LHCN-M2 (cell line): ENCODE results near the gene TBCK. TPM values are rescaled to one million over a fixed set of nuclear protein-coding genes. Genes with fewer than 3 reads are reported as not detected.
"Not testable (repeated sequence)": the region's sequence is repeated elsewhere in the genome, so short reads cannot be mapped to it uniquely, and the experiment has no call there.

Experiments
- DNase-seq: peaks from one replicate; pipeline ENCODE4 v3.0.0-alpha.2; 2012; ENCODE audit warnings: low read depth
- total RNA-seq: library from RNA; depleted of rRNA; stranded (reverse); fragments of >200 nt; gene quantifications from 2 replicates; pipeline ENCODE4 v1.2.3, GENCODE V29; 2014

Gene TBCK
- total RNA-seq, 1 experiment from 2014 or later, result 35.6 TPM

DNA sequence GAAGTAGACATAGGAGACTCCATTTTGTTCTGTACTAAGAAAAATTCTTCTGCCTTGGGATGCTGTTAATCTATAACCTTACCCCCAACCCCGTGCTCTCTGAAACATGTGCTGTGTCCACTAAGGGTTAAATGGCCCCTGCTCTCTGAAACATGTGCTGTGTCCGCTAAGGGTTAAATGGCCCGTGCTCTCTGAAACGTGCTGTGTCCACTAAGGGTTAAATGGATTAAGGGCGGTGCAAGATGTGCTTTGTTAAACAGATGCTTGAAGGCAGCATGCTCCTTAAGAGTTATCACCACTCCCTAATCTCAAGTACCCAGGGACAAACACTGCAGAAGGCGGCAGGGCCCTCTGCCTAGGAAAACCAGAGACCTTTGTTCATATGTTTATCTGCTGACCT, 5.8 kb upstream of the TBCK start:
- not testable (repeated sequence) for DNase-seq

DNA sequence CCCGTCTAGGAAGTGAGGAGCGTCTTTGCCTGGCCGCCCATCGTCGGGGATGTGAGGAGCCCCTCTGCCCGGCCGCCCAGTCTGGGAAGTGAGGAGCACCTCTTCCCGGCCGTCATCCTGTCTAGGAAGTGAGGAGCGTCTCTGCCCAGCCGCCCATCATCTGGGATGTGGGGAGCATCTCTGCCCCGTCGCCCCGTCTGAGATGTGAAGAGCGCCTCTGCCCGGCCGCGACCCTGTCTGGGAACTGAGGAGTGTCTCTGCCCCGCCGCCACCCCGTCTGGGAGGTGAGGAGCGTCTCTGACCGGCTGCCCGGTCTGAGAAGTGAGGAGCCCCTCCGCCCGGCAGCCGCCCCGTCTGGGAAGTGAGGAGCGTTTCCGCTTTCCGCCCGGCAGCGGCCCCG, 5.2 kb upstream of the TBCK start:
- not testable (repeated sequence) for DNase-seq

GRCh38 chr4:106320235-106320634, 4.2 kb upstream of the TBCK start:
- DNase-seq, result no peak

DNA sequence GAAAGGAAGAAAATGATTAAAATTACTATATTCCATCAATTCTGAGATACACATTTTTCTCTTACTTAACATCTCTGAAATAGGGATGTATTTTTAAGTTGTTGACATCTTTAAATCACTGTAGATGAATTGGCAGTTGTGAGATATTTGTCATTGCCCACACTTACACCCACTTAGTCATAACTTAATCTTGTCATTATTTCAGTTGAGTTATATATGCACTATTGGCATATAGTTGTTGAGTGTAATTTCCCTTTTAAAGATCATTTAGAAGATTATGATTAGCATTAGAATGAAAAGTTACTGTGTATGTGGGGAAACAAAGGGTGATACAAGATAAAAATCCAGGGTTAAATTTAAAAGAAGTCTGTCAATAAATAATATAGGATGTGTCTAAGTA, 2.5 kb upstream of the TBCK start:
- no peak for DNase-seq

GRCh38 chr4:106317815-106318214, 1.8 kb upstream of the TBCK start:
- no peak for DNase-seq

DNA sequence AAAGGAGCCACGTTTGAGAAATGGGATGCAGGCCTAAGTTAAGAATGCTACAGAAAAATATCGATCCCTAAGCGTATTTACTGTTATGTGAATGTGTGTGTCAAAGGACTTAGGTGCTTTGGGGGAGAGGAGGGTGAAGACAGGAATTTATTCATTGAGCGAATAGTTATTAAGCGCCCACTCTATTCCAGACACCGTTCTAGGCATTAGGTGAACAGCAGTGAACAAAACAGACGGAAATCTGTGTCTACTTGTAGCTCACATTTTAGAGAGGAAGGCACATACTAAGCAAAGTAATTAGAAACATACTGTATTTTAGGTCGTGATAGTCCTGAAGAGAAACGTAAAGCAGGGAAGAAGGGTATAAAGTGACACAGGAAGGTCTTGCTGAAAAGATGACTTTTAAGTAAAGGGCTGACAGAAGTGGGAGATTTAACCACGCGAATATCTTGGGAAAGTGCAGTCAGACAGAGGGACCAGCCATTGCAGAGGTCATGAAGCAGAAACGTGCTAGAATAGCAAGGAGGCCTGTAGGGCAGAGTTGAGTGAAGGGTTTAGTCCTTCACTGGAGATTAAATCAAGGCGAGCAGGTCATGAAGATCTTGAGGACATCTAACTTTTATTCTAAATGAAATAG, 882 bp upstream of the TBCK start:
- DNase-seq, result peak; percentile 7

GRCh38 chr4:106315476-106315967, 487 bp downstream of the TBCK start:
- DNase-seq, result peak; percentile 31

- no peak for DNase-seq
Observed at GRCh38 chr4:106314960-106315359, 1.0 kb downstream of the TBCK start.

DNA sequence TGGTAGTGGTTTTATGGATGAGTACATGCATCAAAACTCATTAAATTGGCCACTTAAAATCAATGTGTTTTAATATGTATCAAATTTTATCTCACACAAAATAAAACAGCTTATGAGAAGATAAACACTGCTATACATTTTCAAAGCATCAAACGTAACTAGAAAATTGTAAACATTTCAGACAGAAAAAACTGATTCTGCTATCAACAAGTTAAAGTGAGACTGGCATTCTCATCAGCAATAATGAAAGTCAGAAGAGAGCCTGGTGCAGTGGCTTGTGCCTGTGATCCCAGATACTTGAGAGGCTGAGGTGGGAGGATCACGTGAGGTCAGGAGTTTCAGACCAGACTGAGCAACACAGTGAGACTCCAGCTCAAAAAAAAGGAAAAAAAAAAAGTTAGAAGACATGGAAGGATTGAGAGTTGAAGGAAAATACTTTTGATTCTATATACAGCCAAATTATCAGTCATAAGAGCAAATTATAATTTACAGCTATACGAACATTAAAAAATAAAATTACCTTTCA, 2.9 kb downstream of the TBCK start:
- peak; percentile 23 for DNase-seq

DNA sequence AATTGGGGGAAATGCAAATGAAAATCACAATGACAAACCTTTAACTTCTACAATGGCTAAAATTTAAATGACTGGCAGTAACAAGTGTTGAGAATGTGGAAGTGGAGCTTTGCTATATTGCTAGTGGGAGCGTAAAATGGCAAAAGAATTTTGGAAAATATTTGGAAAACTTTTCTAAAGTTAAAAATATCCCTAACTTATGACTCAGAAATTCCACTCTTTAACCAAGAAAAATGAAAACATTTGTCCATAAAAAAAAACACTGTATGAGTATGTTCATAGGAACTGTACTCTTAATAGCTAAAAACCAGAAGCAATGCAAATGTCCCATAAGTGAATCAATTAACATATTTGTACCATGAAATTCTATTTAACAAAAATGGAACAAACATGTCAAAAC, 3.6 kb downstream of the TBCK start:
- DNase-seq, result peak; percentile 76

GRCh38 chr4:106306561-106306960, 9.4 kb downstream of the TBCK start:
- DNase-seq, result no peak

DNA sequence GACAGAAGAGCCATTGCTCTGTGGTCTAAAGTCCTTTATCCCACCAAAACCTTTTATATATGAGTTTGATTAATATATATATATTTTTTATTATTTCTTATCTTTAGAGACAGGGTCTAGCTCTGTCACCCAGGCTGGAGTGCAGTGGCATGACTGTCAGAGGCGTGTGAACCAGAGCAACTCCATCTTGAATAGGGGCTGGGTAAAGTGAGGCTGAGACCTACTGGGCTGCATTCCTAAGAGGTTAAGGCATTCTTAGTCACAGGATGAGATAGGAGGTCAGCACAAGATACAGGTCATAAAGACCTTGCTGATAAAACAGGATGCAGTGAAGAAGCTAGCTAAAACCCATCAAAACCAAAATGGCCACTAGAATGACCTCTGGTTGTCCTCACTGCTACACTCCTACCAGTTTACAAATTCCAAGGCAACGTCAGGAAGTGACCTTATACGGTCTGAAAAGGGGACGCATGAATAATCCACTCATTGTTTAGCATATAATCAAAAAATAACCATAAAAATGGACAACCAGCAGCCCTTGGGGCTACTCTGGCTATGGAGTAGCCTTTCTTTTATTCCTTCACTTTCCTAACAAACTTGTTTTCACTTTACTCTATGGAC, 10.5 kb downstream of the TBCK start:
- DNase-seq, result no peak

GRCh38 chr4:106304632-106305031, 11.4 kb downstream of the TBCK start:
- no peak for DNase-seq

DNA sequence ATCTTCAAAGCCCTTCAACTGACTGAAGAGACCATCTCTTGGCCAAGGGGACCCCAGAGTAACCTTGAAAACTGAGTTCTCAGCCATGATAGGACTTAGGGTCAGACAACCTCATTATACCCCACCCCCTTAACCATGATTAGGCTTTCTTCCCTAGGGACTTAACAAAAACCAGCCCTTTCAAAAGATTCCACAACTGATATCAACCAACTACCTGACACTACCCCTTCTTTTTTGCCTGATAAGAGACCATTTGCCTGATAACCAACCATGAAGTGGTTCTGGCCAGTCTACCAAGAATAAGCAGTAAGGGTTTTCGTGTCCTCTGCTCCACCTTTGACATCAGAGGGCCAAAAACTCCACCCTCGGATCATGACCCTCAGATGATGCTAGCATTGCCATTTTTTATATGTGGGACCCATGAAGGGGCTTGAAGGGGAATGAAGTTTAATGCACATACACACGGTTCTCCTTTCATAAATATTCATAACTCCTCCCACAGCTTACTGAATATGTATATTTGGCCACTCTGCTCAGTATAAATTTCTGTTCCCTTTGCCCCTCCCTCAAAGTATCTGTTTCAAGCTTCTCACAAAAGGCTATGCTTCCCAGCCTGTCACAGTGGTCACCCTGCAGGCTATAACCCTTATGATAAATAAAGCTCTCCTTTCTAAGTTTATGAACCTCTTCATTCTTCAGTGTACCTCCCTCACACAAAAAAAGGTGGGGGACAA, 12.3 kb downstream of the TBCK start:
- DNase-seq, result no peak

GRCh38 chr4:106302062-106302438, 14.0 kb downstream of the TBCK start:
- DNase-seq, result no peak

- peak; percentile 5 for DNase-seq
Observed at GRCh38 chr4:106301393-106302061, 14.5 kb downstream of the TBCK start.

- DNase-seq, result no peak
Observed at GRCh38 chr4:106299977-106300376, 16.0 kb downstream of the TBCK start.

DNA sequence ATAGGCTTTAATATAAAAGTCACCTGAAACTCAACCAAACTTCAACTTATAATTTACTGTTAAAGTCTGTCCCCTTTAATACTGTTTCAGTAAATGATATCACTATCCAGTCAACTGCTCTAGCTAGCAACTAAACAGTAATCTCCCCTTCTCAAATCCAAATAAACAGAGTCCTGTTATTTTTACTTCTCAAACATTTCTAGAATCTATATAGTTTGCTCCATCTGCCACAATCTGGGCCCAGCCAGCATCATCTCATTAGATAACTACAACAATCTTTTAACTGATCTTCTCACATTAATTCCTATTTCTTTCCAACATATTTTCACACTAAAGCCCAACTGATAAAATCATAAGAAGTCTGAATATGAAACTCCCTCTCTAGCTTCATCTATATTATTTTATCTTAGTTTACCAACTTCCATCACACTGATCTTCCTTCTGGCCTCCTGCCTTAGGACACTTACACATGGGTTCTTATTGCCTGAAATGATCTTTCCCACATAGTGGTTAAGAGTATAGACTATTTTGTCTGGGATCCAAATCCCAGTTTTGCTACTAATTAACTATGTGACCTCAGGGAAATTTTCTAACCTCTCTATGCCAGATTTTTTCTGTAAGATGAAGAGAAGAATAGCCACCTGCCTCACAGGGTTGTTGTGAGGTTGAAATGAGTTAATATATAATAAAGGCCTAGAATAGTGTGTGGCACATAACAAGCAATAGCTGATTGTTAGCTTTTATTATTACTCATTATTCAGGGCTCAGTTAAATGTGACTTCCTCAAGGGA, 18.6 kb downstream of the TBCK start:
- no peak for DNase-seq

GRCh38 chr4:106294062-106294461, 21.9 kb downstream of the TBCK start:
- DNase-seq, result no peak

- no peak for DNase-seq
Observed at GRCh38 chr4:106291678-106292077, 24.3 kb downstream of the TBCK start.

DNA sequence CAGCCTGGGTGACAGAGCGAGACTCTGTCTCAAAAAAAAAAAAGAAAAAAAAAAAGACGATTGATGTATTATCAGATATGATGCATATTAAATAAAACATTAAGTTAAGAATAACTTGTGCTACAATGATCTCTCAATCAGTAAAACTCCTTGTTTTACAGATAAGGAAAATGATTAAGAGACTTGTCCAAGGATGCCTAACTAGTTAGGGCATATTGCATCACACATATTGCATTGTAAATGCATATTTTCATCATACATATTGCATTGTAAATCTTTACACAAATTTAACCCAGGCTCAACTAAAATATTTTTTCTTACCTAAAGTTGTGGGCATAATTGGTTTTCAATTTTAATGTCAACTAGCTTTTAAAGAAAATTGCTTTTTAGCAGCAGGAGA, 26.3 kb downstream of the TBCK start:
- no peak for DNase-seq
